ENCODE data around the gene ATP2B3. TPM values are rescaled to one million over a fixed set of nuclear protein-coding genes. Genes with fewer than 3 reads are reported as not detected.
A peak's percentile ranks its signal among the peaks of the same experiment; 100 is the strongest.

ATP2B3 gene
- total and polyA plus RNA-seq, 8 donors: 0.03 to 0.12 (median 0.04) TPM; not detected in 2

- TF ChIP-seq CTCF (IDR thresholded peaks at IDR 0.05): no peak
- no peaks in the 10 kb centered on the region for H3K4me1 ChIP-seq
- DNase-seq (no peak), ATAC-seq (no peak), FAIRE-seq (no peak)
- H3K27me3 ChIP-seq: no peaks in the 10 kb centered on the region
- no peak overlapping the region for H3K27ac ChIP-seq
- 62 to 64% methylated on average over 11 of the region's 11 CpGs for WGBS, 2 donors
- intact Hi-C loops (cut with DNase I): no loop called here
- H3K36me3 ChIP-seq: no peaks in the 10 kb centered on the region
- no peak overlapping the region for H3K4me3 ChIP-seq
- no peaks in the 10 kb centered on the region for H3K9me3 ChIP-seq
Measured at GRCh38 chrX:153471663-153472280, 45.7 kb upstream of the ATP2B3 start.

GRCh38 chrX:153473126-153473525 lies 44.3 kb upstream of the ATP2B3 start:
- H3K4me1 ChIP-seq: no peaks in the 10 kb centered on the region
- intact Hi-C loops (cut with DNase I): no loop called here
- no peak for DNase-seq
- FAIRE-seq: no peak
- no peaks in the 10 kb centered on the region for H3K9me3 ChIP-seq
- ATAC-seq: no peak
- no peaks in the 10 kb centered on the region for H3K27me3 ChIP-seq
- H3K36me3 ChIP-seq: no peaks in the 10 kb centered on the region
- no peak for TF ChIP-seq CTCF (IDR thresholded peaks at IDR 0.05)
- no peak overlapping the region for H3K27ac ChIP-seq
- no peak overlapping the region for H3K4me3 ChIP-seq
- 88 to 92% methylated on average over 10 of the region's 10 CpGs for WGBS, 2 donors

- H3K36me3 ChIP-seq: no peaks in the 10 kb centered on the region
- H3K27me3 ChIP-seq: no peaks in the 10 kb centered on the region
- H3K4me3 ChIP-seq: no peak overlapping the region
- DNase-seq: no peak
- no peak overlapping the region for H3K27ac ChIP-seq
- no peak for TF ChIP-seq CTCF (IDR thresholded peaks at IDR 0.05)
- H3K9me3 ChIP-seq: no peaks in the 10 kb centered on the region
- FAIRE-seq: no peak
- no peak for ATAC-seq
- H3K4me1 ChIP-seq: no peaks in the 10 kb centered on the region
- 82 to 92% methylated on average over 9 to 10 of the region's 10 CpGs for WGBS, 2 donors
- intact Hi-C loops (cut with DNase I): no loop called here
Measured at GRCh38 chrX:153474266-153474665, 43.2 kb upstream of the ATP2B3 start.

GRCh38 chrX:153474718-153475117 lies 42.7 kb upstream of the ATP2B3 start:
- H3K27me3 ChIP-seq: no peaks in the 10 kb centered on the region
- WGBS, 2 donors: 1 to 26% methylated on average over 41 to 54 of the region's 59 CpGs

More at GRCh38 chrX:153474718-153475117, 42.7 kb upstream of the ATP2B3 start:
- Histone ChIP-seq H3K9me3 (no peaks in the 10 kb centered on the region), H3K27ac (no peak overlapping the region), H3K4me1 (no peaks in the 10 kb centered on the region), H3K4me3 (peak overlapping the region in 2 of 4 donors; percentile 13 to 16), H3K36me3 (no peaks in the 10 kb centered on the region)
- intact Hi-C loops (cut with DNase I): no loop called here
- DNase-seq: peak in 5 of 6 donors; percentile 46 to 80 (median 54)
- ATAC-seq: peak in 2 of 4 donors; percentile 3 to 6
- TF ChIP-seq CTCF (IDR thresholded peaks at IDR 0.05): no peak
- no peak for FAIRE-seq
